ENCODE results near the gene NPRL2. TPM values are rescaled to one million over a fixed set of nuclear protein-coding genes. Genes with fewer than 3 reads are reported as not detected.

The NPRL2 gene
- total RNA-seq, 2 donors from 2014 or later = 21.8 TPM

GRCh38 chr3:50318163-50318562 lies 32.4 kb downstream of the NPRL2 start:
- Histone ChIP-seq H3K4me3 (ENCODE audit: low read length) (no peak overlapping the region), H3K27ac (ENCODE audit: low read depth, low read length) (no peak overlapping the region), H3K27me3 (ENCODE audit: control insufficient read depth, insufficient read depth, low read length, poor library complexity, severe bottlenecking) (no peaks in the 10 kb centered on the region), H3K4me1 (ENCODE audit: control insufficient read depth, insufficient read depth, low read length) (peaks cover 17% of the 10 kb centered on the region), H3K36me3 (ENCODE audit: control insufficient read depth, insufficient read depth, low read length) (peaks cover 31% of the 10 kb centered on the region), H3K9ac (ENCODE audit: extremely low read depth, low read length, poor library complexity, severe bottlenecking) (no peak overlapping the region), H3K9me3 (ENCODE audit: control insufficient read depth, low read length) (no peaks in the 10 kb centered on the region)
- Mint-ChIP-seq H3K36me3 (ENCODE audit: low read depth) (peaks cover 58% of the 10 kb centered on the region), H3K27me3 (ENCODE audit: insufficient read depth) (no peaks in the 10 kb centered on the region), H3K4me3 (peak overlapping the region; percentile 87), H3K4me1 (peaks cover 22% of the 10 kb centered on the region), H3K27ac (no peak overlapping the region), H3K9me3 (peaks cover 10% of the 10 kb centered on the region)
- DNase-seq = no peak
- WGBS, 2 experiments (ENCODE audit: insufficient coverage in 1 of 2, insufficient read length in 1 of 2) = 95 to 100% methylated on average over 8 to 11 of the region's 11 CpGs
- no peak for TF ChIP-seq CTCF (conservative IDR thresholded peaks at IDR 0.05)

GRCh38 chr3:50317300-50317699 lies 33.3 kb downstream of the NPRL2 start:
- DNase-seq = peak; percentile 43
- TF ChIP-seq CTCF (conservative IDR thresholded peaks at IDR 0.05) = no peak
- H3K36me3 Mint-ChIP-seq (ENCODE audit: low read depth) = peaks cover 59% of the 10 kb centered on the region
- 93 to 95% methylated on average over 5 to 6 of the region's 6 CpGs for WGBS, 2 experiments (ENCODE audit: insufficient coverage in 1 of 2, insufficient read length in 1 of 2)
- Histone ChIP-seq H3K9ac (ENCODE audit: extremely low read depth, low read length, poor library complexity, severe bottlenecking) (no peak overlapping the region), H3K4me3 (ENCODE audit: low read length) (no peak overlapping the region), H3K9me3 (ENCODE audit: control insufficient read depth, low read length) (no peaks in the 10 kb centered on the region), H3K4me1 (ENCODE audit: control insufficient read depth, insufficient read depth, low read length) (peaks cover 12% of the 10 kb centered on the region), H3K27ac (ENCODE audit: low read depth, low read length) (no peak overlapping the region), H3K27me3 (ENCODE audit: control insufficient read depth, insufficient read depth, low read length, poor library complexity, severe bottlenecking) (no peaks in the 10 kb centered on the region), H3K36me3 (ENCODE audit: control insufficient read depth, insufficient read depth, low read length) (peaks cover 31% of the 10 kb centered on the region)
- no peak overlapping the region for H3K4me3 Mint-ChIP-seq
- H3K9me3 Mint-ChIP-seq = peaks cover 16% of the 10 kb centered on the region
- H3K27ac Mint-ChIP-seq = no peak overlapping the region
- H3K27me3 Mint-ChIP-seq (ENCODE audit: insufficient read depth) = no peaks in the 10 kb centered on the region
- peaks cover 16% of the 10 kb centered on the region for H3K4me1 Mint-ChIP-seq

GRCh38 chr3:50316657-50317242 lies 33.8 kb downstream of the NPRL2 start:
- H3K27ac Mint-ChIP-seq = no peak overlapping the region
- no peak overlapping the region for H3K27ac ChIP-seq (ENCODE audit: low read depth, low read length)
- H3K9me3 Mint-ChIP-seq = peaks cover 16% of the 10 kb centered on the region
- peaks cover 11% of the 10 kb centered on the region for H3K4me1 ChIP-seq (ENCODE audit: control insufficient read depth, insufficient read depth, low read length)
- H3K9me3 ChIP-seq (ENCODE audit: control insufficient read depth, low read length) = no peaks in the 10 kb centered on the region
- TF ChIP-seq CTCF (conservative IDR thresholded peaks at IDR 0.05) = no peak
- H3K36me3 Mint-ChIP-seq (ENCODE audit: low read depth) = peaks cover 59% of the 10 kb centered on the region
- H3K36me3 ChIP-seq (ENCODE audit: control insufficient read depth, insufficient read depth, low read length) = peaks cover 31% of the 10 kb centered on the region
- H3K27me3 Mint-ChIP-seq (ENCODE audit: insufficient read depth) = no peaks in the 10 kb centered on the region
- 82 to 94% methylated on average over 3 to 9 of the region's 9 CpGs for WGBS, 2 experiments (ENCODE audit: insufficient coverage in 1 of 2, insufficient read length in 1 of 2)
- H3K4me1 Mint-ChIP-seq = peaks cover 16% of the 10 kb centered on the region
- H3K4me3 Mint-ChIP-seq = no peak overlapping the region
- peak; percentile 84 for DNase-seq
- no peak overlapping the region for H3K4me3 ChIP-seq (ENCODE audit: low read length)
- no peaks in the 10 kb centered on the region for H3K27me3 ChIP-seq (ENCODE audit: control insufficient read depth, insufficient read depth, low read length, poor library complexity, severe bottlenecking)
- H3K9ac ChIP-seq (ENCODE audit: extremely low read depth, low read length, poor library complexity, severe bottlenecking) = no peak overlapping the region
